Epithelial cell of esophagus (primary cell): ENCODE measurements around the gene C2CD2L.
A peak's percentile ranks its signal among the peaks of the same experiment; 100 is the strongest.
"Not testable (repeated sequence)": the region's sequence is repeated elsewhere in the genome, so short reads cannot be mapped to it uniquely, and the experiment has no call there.

Experiments used
- DNase-seq: peaks from one replicate; pipeline ENCODE4 v3.0.0; 2010; ENCODE audit warnings: low read depth
- H3K4me3 ChIP-seq: 2 replicates; pipeline ENCODE4 v1.5.1; 2011; ENCODE audit warnings: mild to moderate bottlenecking, low read length, control low read depth
- TF ChIP-seq, protein P1 (sequence below): IDR thresholded peaks from 2 replicates; pipeline ENCODE4 v1.5.1; 2011; ENCODE audit warnings: low read depth, mild to moderate bottlenecking, low read length, control low read depth, inconsistent platforms; ENCODE audit not compliant: insufficient read depth; ENCODE audit errors: missing control alignments

Gene C2CD2L

DNA sequence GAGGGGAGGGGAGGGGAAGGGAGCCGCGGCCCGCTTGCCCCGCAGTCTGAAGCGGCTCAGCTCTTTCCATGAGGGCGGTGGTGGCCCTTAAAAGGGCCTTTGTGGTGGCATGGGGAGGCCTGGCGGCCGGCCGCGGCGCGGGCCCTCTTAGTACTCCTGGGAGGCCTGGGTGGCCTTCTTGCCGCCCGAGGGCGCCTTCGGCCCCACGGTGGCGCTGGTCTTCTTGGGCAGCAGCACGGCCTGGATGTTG lies 12.4 kb upstream of the C2CD2L start:
- H3K4me3 ChIP-seq, result peak overlapping the region; percentile 76
- DNase-seq, result peak; percentile 83
- TF ChIP-seq, protein P1, sequence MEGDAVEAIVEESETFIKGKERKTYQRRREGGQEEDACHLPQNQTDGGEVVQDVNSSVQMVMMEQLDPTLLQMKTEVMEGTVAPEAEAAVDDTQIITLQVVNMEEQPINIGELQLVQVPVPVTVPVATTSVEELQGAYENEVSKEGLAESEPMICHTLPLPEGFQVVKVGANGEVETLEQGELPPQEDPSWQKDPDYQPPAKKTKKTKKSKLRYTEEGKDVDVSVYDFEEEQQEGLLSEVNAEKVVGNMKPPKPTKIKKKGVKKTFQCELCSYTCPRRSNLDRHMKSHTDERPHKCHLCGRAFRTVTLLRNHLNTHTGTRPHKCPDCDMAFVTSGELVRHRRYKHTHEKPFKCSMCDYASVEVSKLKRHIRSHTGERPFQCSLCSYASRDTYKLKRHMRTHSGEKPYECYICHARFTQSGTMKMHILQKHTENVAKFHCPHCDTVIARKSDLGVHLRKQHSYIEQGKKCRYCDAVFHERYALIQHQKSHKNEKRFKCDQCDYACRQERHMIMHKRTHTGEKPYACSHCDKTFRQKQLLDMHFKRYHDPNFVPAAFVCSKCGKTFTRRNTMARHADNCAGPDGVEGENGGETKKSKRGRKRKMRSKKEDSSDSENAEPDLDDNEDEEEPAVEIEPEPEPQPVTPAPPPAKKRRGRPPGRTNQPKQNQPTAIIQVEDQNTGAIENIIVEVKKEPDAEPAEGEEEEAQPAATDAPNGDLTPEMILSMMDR, result peak; percentile 56

DNA sequence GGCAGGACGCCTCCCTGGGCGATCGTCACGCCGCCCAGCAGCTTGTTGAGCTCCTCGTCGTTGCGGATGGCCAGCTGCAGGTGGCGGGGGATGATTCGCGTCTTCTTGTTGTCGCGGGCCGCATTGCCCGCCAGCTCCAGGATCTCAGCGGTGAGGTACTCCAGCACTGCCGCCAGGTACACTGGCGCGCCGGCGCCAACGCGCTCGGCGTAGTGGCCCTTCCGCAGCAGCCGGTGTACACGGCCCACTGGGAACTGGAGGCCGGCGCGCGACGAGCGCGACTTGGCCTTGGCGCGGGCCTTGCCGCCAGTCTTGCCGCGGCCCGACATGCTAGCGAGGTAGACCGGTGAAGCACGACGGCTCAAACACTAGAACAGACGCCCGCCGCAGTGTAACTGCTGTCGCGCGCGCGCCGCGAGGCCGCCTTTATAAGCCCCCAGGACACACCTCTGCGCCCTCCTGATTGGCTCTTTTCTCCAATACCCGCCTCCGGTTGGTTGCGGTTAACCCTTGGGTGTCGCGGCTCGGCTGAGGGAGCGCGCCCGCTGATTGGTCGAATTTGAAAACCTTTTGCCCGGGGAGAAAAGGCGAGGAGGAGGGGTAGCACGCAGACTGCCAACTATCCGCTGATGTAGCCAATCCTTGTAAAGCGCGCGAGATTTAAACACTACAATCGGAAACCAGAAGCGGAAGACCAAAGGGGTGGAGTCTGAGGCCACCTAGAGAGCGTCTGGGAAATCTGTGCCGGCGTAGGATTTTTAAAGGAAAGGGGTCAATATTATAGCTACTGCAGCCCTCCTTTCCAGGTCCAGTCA lies 11.9 kb upstream of the C2CD2L start:
- peak; percentile 100 for DNase-seq
- TF ChIP-seq, protein P1, result no peak
- peak overlapping the region; percentile 76 for H3K4me3 ChIP-seq

DNA sequence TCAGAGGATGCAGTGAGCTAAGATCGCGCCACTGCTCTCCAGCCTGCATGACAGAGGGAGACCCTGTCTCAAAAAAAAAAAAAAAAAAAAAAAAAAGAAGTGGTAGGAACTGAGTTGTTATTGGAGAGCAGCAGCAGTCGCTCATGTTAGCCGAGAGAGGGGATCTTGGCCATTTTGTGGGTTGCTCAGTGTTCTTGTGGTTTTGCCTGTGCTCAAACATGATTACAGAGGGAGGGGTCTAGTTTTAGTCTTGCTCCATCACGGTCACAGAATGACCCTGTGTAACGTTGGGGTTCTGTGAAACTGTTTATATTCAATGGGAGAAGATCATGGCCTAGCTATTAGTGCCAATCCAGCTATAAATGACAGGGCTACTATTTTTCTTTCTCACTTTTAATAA lies 7.4 kb upstream of the C2CD2L start:
- DNase-seq, result no peak
- TF ChIP-seq, protein P1, result no peak

DNA sequence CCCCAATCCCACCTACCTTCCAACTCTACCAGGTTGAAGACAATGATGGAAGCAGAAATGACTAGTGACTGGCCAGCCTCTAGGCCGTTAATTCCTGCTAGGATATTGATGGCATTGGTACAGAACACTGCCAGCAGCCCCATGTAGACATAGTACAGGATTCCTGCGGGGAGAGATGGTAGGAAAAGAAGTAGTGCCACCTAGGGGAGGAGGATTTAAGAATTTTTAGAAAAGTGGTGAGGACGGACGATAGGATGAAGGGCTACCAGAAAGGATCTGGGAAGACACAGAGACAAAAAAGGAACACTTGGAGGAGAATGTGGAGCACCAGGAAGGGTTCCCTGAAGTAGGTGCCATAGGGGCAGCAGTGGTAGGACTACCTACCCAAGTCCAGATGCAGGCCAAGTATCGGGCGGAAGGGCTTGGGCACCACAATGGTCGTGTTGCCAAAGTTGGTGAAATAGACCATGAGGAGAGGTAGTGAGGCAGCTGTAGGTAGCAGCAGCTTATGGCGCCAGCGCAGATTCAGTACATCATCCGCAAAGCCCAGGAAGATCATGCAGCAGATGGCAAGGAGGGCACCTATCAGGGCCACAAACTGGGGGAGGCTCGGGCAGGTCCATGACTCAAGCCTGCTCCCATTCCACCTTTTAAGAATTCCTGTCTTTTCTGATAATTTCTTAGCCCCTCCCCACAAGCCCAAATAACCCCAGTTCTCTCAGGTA lies 6.7 kb upstream of the C2CD2L start:
- DNase-seq, result peak; percentile 66
- TF ChIP-seq, protein P1, result peak; percentile 55
- peak overlapping the region; percentile 81 for H3K4me3 ChIP-seq

More for the DNA sequence above, 7.4 kb upstream of the C2CD2L start:
- H3K4me3 ChIP-seq, result no peak overlapping the region

DNA sequence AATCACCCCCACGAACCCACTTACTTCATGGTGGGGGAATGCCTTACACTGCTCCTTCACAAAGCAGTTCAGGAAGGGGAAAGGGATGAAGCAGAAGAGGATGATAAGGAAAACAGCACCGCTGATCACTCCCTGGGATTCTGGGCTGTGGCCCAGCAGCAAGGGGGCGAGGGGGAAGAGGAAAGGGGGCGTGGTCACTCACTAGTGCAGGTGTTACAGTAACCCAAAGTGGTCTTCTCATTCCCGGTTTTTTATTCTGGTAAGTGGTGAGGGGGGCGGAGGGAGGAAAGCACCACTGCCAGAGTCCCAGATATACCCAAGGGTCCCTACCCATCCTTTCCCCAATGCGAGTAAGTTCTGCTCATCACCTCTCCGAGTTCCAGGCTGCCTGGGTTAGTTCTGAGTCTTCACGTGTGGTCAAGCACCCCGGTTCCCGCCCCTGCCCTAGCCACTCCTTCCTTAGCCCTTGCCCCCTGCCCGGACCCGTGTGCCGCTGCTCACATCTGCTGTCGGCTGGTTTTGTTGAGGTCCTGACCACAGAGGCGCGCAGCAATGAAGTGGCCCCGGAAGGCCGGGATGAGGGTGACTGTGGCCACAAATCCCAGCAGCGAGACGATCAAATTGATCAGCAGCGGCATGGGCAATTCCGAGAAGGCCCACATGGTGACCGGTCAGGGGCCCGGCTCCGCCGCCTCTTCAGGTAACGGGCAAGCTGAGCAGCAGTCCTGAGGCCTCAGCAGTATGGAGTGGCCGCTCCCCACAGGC lies 6.0 kb upstream of the C2CD2L start:
- no peak for DNase-seq
- TF ChIP-seq, protein P1, result peak; percentile 2
- H3K4me3 ChIP-seq, result peak overlapping the region; percentile 81

DNA sequence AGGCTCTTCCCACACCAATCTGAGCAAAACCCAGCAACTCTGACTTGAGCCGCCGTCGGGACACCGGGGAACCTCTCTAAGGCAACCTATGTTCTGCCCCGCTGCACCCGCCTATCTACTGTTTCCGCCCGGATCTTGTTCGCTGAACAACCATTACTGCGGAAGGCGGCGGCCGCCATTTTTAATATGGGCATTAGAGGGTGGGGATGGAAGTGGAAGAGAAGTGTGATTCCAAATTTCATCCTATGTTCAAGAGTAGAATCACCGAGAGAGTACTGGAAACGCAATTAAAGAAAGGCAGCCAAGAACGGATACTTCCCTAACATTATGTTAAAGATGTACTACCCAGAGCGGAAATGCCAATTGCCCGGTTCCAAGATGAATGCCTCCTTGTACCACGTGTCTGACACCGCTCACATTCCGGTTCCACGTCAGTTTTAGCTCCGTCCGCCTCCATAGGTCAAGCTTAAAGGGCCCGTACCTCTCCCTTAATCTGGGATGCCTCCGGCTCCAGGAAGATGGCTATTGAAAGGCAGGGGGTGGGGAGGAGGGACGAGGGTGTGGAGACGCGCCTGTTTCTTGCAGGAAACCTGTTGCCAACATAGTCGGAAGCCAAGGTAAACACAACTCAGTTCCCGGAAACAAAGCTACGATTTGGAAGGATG lies 5.3 kb upstream of the C2CD2L start, which contains the start of gene DPAGT1:
DPAGT1 (minus strand) TSS at position 95 of the 665 bp plus-strand sequence. CDS start 198 bp downstream, outside the sequence.
- peak; percentile 99 for DNase-seq
- H3K4me3 ChIP-seq, result peak within 1 kb of the TSS; percentile 81
- TF ChIP-seq, protein P1, result no peak

DNA sequence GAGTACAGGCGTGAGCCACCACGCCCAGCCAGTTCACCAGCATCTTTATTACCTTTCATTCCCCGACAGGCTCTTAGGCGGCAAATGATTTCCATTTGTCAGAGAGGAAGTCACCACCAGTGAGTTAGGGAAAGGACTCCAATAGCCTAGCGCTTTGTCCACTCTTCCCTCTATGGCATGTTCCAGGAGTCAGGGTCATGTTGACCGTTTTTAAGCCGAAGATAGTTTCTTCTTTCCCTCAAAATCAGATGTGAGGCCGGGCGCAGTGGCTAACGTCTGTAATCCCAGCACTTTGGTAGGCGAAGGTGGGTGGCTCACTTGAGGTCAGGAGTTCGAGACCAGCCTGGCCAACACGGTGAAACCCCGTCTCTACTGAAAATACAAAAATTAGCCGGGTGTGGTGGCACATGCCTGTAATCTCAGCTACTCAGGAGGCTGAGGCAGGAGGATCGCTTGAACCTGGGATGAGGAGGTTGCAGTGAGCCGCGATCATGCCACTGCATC lies 3.9 kb upstream of the C2CD2L start:
- not testable (repeated sequence) for H3K4me3 ChIP-seq, DNase-seq
